HEK293 (cell line): ENCODE results near the gene CLDN34.

Experiments
- CTCF ChIP-seq: fragments of 450-650 bp; formaldehyde crosslinking; IDR thresholded peaks from 2 replicates; pipeline ENCODE4 v1.5.1; 2016; ENCODE audit warnings: missing biosample characterization, missing genetic modification characterization
- YY1 ChIP-seq: fragments of 450-650 bp; formaldehyde crosslinking; IDR thresholded peaks from 2 replicates; pipeline ENCODE4 v1.5.1; 2018; ENCODE audit warnings: missing biosample characterization, missing genetic modification characterization

GRCh38 chrX:9997524-9997923 is 30.4 kb downstream of the CLDN34 start:
- TF ChIP-seq YY1 (tag by site-specific recombination): no peak
- no peak for TF ChIP-seq CTCF (tag by site-specific recombination)
